GM23338 (cell line): Measurements from ENCODE around the gene SPPL2C. TPM values are rescaled to one million over a fixed set of nuclear protein-coding genes. Genes with fewer than 3 reads are reported as not detected.

ENCODE experiments used
- ATAC-seq: fragments of 200-7000 bp; cut with Tn5 transposase; 3 replicates; pipeline ENCODE4 v1.9.1; 2020
- DNase-seq: peaks from one replicate; pipeline ENCODE4 v3.0.0-alpha.2; 2015; ENCODE audit warnings: low spot score
- H2AFZ ChIP-seq: fragments of 200-600 bp; sonication (generic); 2 replicates; pipeline ENCODE4 v1.8.0; 2016; ENCODE audit warnings: antibody characterized with exemption, mild to moderate bottlenecking, moderate library complexity
- H3F3A ChIP-seq: fragments of 200-600 bp; sonication (generic); replicated peaks from 2 replicates; pipeline ENCODE4 v1.8.0; 2017; ENCODE audit warnings: antibody characterized with exemption, mixed run types, low read depth
- H3K27ac ChIP-seq: fragments of 200-600 bp; sonication (generic); 2 replicates; pipeline ENCODE4 v1.6.1; 2016; ENCODE audit warnings: low read depth
- H3K27me3 ChIP-seq: fragments of 200-600 bp; sonication (generic); 2 replicates; pipeline ENCODE4 v1.8.0; 2016; ENCODE audit warnings: mild to moderate bottlenecking, mixed run types, moderate library complexity; ENCODE audit not compliant: insufficient read depth
- H3K36me3 ChIP-seq: fragments of 200-600 bp; sonication (generic); 2 replicates; pipeline ENCODE4 v1.8.0; 2016; ENCODE audit warnings: mild to moderate bottlenecking; ENCODE audit not compliant: insufficient read depth
- H3K4me1 ChIP-seq: fragments of 200-600 bp; sonication (generic); 2 replicates; pipeline ENCODE4 v1.8.0; 2016; ENCODE audit warnings: mild to moderate bottlenecking, moderate library complexity; ENCODE audit not compliant: insufficient read depth
- H3K4me2 ChIP-seq: fragments of 200-600 bp; sonication (generic); 2 replicates; pipeline ENCODE4 v1.7.1; 2017; ENCODE audit warnings: mixed run types
- H3K4me3 ChIP-seq: fragments of 200-600 bp; sonication (generic); 2 replicates; pipeline ENCODE4 v1.6.1; 2016; ENCODE audit warnings: mixed run types
- H3K79me2 ChIP-seq: fragments of 200-600 bp; sonication (generic); replicated peaks from 2 replicates; pipeline ENCODE4 v1.8.0; 2017; ENCODE audit warnings: mild to moderate bottlenecking; ENCODE audit not compliant: insufficient read depth
- H3K9me2 ChIP-seq: fragments of 200-600 bp; sonication (generic); 2 replicates; pipeline ENCODE4 v1.8.0; 2017; ENCODE audit not compliant: insufficient read depth
- H4K20me1 ChIP-seq: fragments of 200-600 bp; sonication (generic); replicated peaks from 2 replicates; pipeline ENCODE4 v1.8.0; 2017; ENCODE audit warnings: mild to moderate bottlenecking; ENCODE audit not compliant: insufficient read depth
- H3K27ac Mint-ChIP-seq: 2 replicates; pipeline ENCODE4 v1.8.0; 2020; ENCODE audit warnings: inconsistent platforms, mild to moderate bottlenecking, moderate library complexity, mixed read lengths
- H3K27me3 Mint-ChIP-seq: 3 replicates; pipeline ENCODE4 v1.8.0; 2022; ENCODE audit warnings: low read depth, mild to moderate bottlenecking, moderate library complexity, mixed read lengths, inconsistent platforms; ENCODE audit not compliant: insufficient read depth, poor library complexity
- H3K36me3 Mint-ChIP-seq: 3 replicates; pipeline ENCODE4 v1.8.0; 2021; ENCODE audit warnings: low read depth, mild to moderate bottlenecking, inconsistent platforms, moderate library complexity, mixed read lengths
- H3K4me1 Mint-ChIP-seq: 3 replicates; pipeline ENCODE4 v1.8.0; 2020; ENCODE audit warnings: mild to moderate bottlenecking, inconsistent platforms, mixed read lengths
- H3K4me3 Mint-ChIP-seq: 3 replicates; pipeline ENCODE4 v1.8.0; 2021; ENCODE audit warnings: moderate library complexity, mild to moderate bottlenecking, inconsistent platforms, mixed read lengths
- H3K9me3 Mint-ChIP-seq: 3 replicates; pipeline ENCODE4 v1.8.0; 2020; ENCODE audit warnings: moderate library complexity, mild to moderate bottlenecking, inconsistent platforms, mixed read lengths
- CREB1 ChIP-seq: fragments of 250-450 bp; sonication (Bioruptor Pico); IDR thresholded peaks from 2 replicates; pipeline ENCODE4 v1.5.0; 2020; ENCODE audit warnings: low read depth, mild to moderate bottlenecking, moderate library complexity
- CTCF ChIP-seq, 2 experiments: fragments of 200-600 bp in 1 of 2; sonication (generic) in 1 of 2; conservative IDR thresholded peaks; 2 replicates each; pipeline versions ENCODE4 v1.5.1 to v1.6.1; 2016 to 2017; ENCODE audit warnings: antibody characterized with exemption in 2 of 2, low read depth in 2 of 2, mild to moderate bottlenecking in 2 of 2, moderate library complexity in 1 of 2
- ETS1 ChIP-seq: IDR thresholded peaks from 2 replicates; pipeline ENCODE4 v1.6.1; 2016; ENCODE audit warnings: antibody characterized with exemption
- EZH2 ChIP-seq: fragments of 200-600 bp; sonication (generic); IDR thresholded peaks from one replicate; pipeline ENCODE4 v1.8.0; 2017; ENCODE audit warnings: antibody characterized with exemption, mild to moderate bottlenecking, low read depth; ENCODE audit not compliant: unreplicated experiment
- EZH2phosphoT487 ChIP-seq: fragments of 200-600 bp; sonication (generic); IDR thresholded peaks from one replicate; pipeline ENCODE4 v1.8.1; 2018; ENCODE audit warnings: antibody characterized with exemption; ENCODE audit not compliant: unreplicated experiment
- JUNB ChIP-seq: IDR thresholded peaks from one replicate; pipeline ENCODE4 v1.6.1; 2016; ENCODE audit warnings: antibody characterized with exemption; ENCODE audit not compliant: unreplicated experiment
- NANOG ChIP-seq: IDR thresholded peaks from 2 replicates; pipeline ENCODE4 v1.6.1; 2016; ENCODE audit warnings: antibody characterized with exemption, borderline replicate concordance
- POLR2AphosphoS5 ChIP-seq: IDR thresholded peaks from 2 replicates; pipeline ENCODE4 v1.6.1; 2016; ENCODE audit warnings: antibody characterized with exemption, low read depth
- REST ChIP-seq: IDR thresholded peaks from one replicate; pipeline ENCODE4 v1.6.1; 2018; ENCODE audit warnings: antibody characterized with exemption; ENCODE audit not compliant: unreplicated experiment
- STAT1 ChIP-seq: IDR thresholded peaks from one replicate; pipeline ENCODE4 v1.6.1; 2016; ENCODE audit warnings: antibody characterized with exemption; ENCODE audit not compliant: unreplicated experiment
- ZNF114 ChIP-seq: fragments of 250-450 bp; sonication (Bioruptor Pico); IDR thresholded peaks from 2 replicates; pipeline ENCODE4 v1.5.0; 2020; ENCODE audit warnings: mild to moderate bottlenecking, moderate library complexity
- ZNF331 ChIP-seq: fragments of 250-450 bp; sonication (Bioruptor Pico); IDR thresholded peaks from 2 replicates; pipeline ENCODE4 v1.5.0; 2020; ENCODE audit warnings: low read depth, mild to moderate bottlenecking, moderate library complexity
- ZNF462 ChIP-seq: fragments of 250-450 bp; sonication (Bioruptor Pico); IDR thresholded peaks from 2 replicates; pipeline ENCODE4 v1.5.0; 2020; ENCODE audit warnings: mild to moderate bottlenecking, moderate library complexity
- polyA plus RNA-seq: library from polyadenylated mRNA; unstranded; fragments of >200 nt; fragmentation: Nextera tagmentation; extraction: Ambion mirVana; gene quantifications from 2 replicates; pipeline ENCODE4 v1.2.1, GENCODE V29; 2016
- total RNA-seq: library from RNA; depleted of rRNA; stranded (reverse); fragments of >200 nt; shearing (Covaris generic); gene quantifications from 2 replicates; pipeline ENCODE4 v1.2.3, GENCODE V29; 2014

Gene SPPL2C
- total and polyA plus RNA-seq, 2 experiments from 2014 or later, result 0.14 TPM; not detected in 1

GRCh38 chr17:45863857-45864654 lies 19.4 kb downstream of the SPPL2C start:
- H3K4me1 Mint-ChIP-seq, result peaks cover 29% of the 10 kb centered on the region
- H3K27me3 Mint-ChIP-seq, result no peaks in the 10 kb centered on the region
- Histone ChIP-seq H3K4me2 (no peak overlapping the region), H3K27ac (no peak overlapping the region), H3K27me3 (no peaks in the 10 kb centered on the region), H3K4me3 (no peak overlapping the region), H2AFZ (peak overlapping the region; percentile 83), H3K79me2 (no peaks in the 10 kb centered on the region), H3K9me2 (0 out of 2 replicates have a peak, but pooled peaks cover 6% of the 10 kb centered on the region), H4K20me1 (no peaks in the 10 kb centered on the region), H3K4me1 (peaks cover 22% of the 10 kb centered on the region), H3F3A (no peaks in the 10 kb centered on the region), H3K36me3 (no peaks in the 10 kb centered on the region)
- no peak for DNase-seq
- H3K9me3 Mint-ChIP-seq, result no peaks in the 10 kb centered on the region
- H3K36me3 Mint-ChIP-seq, result no peaks in the 10 kb centered on the region
- H3K27ac Mint-ChIP-seq, result no peak overlapping the region
- no peak overlapping the region for H3K4me3 Mint-ChIP-seq
- peak; percentile 61 for ATAC-seq
- TF ChIP-seq CREB1 (CRISPR knock-in tag) (no peak), REST (no peak), ETS1 (no peak), JUNB (no peak), NANOG (no peak), ZNF331 (no peak), STAT1 (no peak), CTCF (conservative IDR thresholded peaks at IDR 0.05; ENCODE audit: low read depth in 2 of 2) (no peak), EZH2phosphoT487 (no peak), ZNF114 (CRISPR knock-in tag) (no peak), ZNF462 (CRISPR knock-in tag) (no peak), EZH2 (no peak), POLR2AphosphoS5 (no peak)
